Karpas-422 (cell line): ENCODE measurements around the gene UNC119B. TPM values are rescaled to one million over a fixed set of nuclear protein-coding genes. Genes with fewer than 3 reads are reported as not detected.

Source experiments
- DNase-seq: peaks from one replicate; pipeline ENCODE4 v3.0.0-alpha.2; 2015
- H2AFZ ChIP-seq: fragments of 200-600 bp; sonication (generic); 2 replicates; pipeline ENCODE4 v1.6.1; 2014; ENCODE audit warnings: antibody characterized with exemption, low read length, mixed read lengths
- H3K27ac ChIP-seq: fragments of 200-600 bp; sonication (generic); 2 replicates; pipeline ENCODE4 v1.5.1; 2014; ENCODE audit warnings: mild to moderate bottlenecking, low read length, moderate library complexity
- H3K27me3 ChIP-seq: fragments of 200-600 bp; sonication (generic); 2 replicates; pipeline ENCODE4 v1.6.1; 2014; ENCODE audit warnings: low read length, mixed read lengths
- H3K36me3 ChIP-seq: fragments of 200-600 bp; sonication (generic); 2 replicates; pipeline ENCODE4 v1.6.1; 2014; ENCODE audit warnings: low read length, mixed read lengths; ENCODE audit not compliant: insufficient read depth
- H3K4me1 ChIP-seq: fragments of 200-600 bp; sonication (generic); 2 replicates; pipeline ENCODE4 v1.6.1; 2014; ENCODE audit warnings: mild to moderate bottlenecking, low read length, mixed read lengths
- H3K4me2 ChIP-seq: fragments of 200-600 bp; sonication (generic); 2 replicates; pipeline ENCODE4 v1.6.1; 2014; ENCODE audit warnings: low read length, low read depth, mild to moderate bottlenecking; ENCODE audit not compliant: poor library complexity, severe bottlenecking
- H3K4me3 ChIP-seq: fragments of 200-600 bp; sonication (generic); 2 replicates; pipeline ENCODE4 v1.5.1; 2014; ENCODE audit warnings: mild to moderate bottlenecking, antibody characterized with exemption, low read length, mixed read lengths
- H3K79me2 ChIP-seq: fragments of 200-600 bp; sonication (generic); 2 replicates; pipeline ENCODE4 v1.6.1; 2014; ENCODE audit warnings: mild to moderate bottlenecking, low read length, mixed read lengths
- H3K9ac ChIP-seq: fragments of 200-600 bp; sonication (generic); 2 replicates; pipeline ENCODE4 v1.6.0; 2014; ENCODE audit warnings: low read length
- H3K9me2 ChIP-seq: fragments of 200-600 bp; sonication (generic), shearing (Covaris generic); replicated peaks from 2 replicates; pipeline ENCODE4 v1.6.0; 2014; ENCODE audit warnings: mild to moderate bottlenecking, low read length, moderate library complexity; ENCODE audit not compliant: insufficient read depth
- H3K9me3 ChIP-seq: fragments of 300-700, 200-600 bp; sonication (generic); 2 replicates; pipeline ENCODE4 v1.6.1; 2014; ENCODE audit warnings: low read length, mixed read lengths
- H4K20me1 ChIP-seq: fragments of 200-600 bp; sonication (generic); 2 replicates; pipeline ENCODE4 v1.6.1; 2014; ENCODE audit warnings: mild to moderate bottlenecking, antibody characterized with exemption, low read length, low read depth; ENCODE audit not compliant: insufficient read depth
- total RNA-seq: library from RNA; depleted of rRNA; stranded (reverse); fragments of >200 nt; shearing (Covaris generic); gene quantifications from 2 replicates; pipeline ENCODE4 v1.2.3, GENCODE V29; 2014; ENCODE audit warnings: low replicate concordance; rRNA removed

The UNC119B gene
- total RNA-seq, 1 experiment from 2014 or later, result 19.7 TPM

GRCh38 chr12:120763250-120763649 is 53.0 kb downstream of the UNC119B start:
- no peaks in the 10 kb centered on the region for H4K20me1 ChIP-seq
- no peak overlapping the region for H2AFZ ChIP-seq
- H3K36me3 ChIP-seq, result no peaks in the 10 kb centered on the region

GRCh38 chr12:120764816-120765215 is 54.6 kb downstream of the UNC119B start:
- H2AFZ ChIP-seq, result no peak overlapping the region
- H3K79me2 ChIP-seq, result no peaks in the 10 kb centered on the region
- DNase-seq, result no peak
- no peak overlapping the region for H3K9ac ChIP-seq
- peaks cover 45% of the 10 kb centered on the region for H3K4me1 ChIP-seq
- H3K9me3 ChIP-seq, result no peaks in the 10 kb centered on the region
- H3K27ac ChIP-seq, result no peak overlapping the region; the same call in 1 of the 2 replicates
- H3K27me3 ChIP-seq, result no peaks in the 10 kb centered on the region
- H3K4me2 ChIP-seq, result no peak overlapping the region
- H4K20me1 ChIP-seq, result no peaks in the 10 kb centered on the region
- no peaks in the 10 kb centered on the region for H3K9me2 ChIP-seq
- no peaks in the 10 kb centered on the region for H3K36me3 ChIP-seq
- no peak overlapping the region for H3K4me3 ChIP-seq

More at GRCh38 chr12:120763250-120763649, 53.0 kb downstream of the UNC119B start:
- no peaks in the 10 kb centered on the region for H3K79me2 ChIP-seq
- H3K4me1 ChIP-seq, result peaks cover 30% of the 10 kb centered on the region
- no peak overlapping the region for H3K9ac ChIP-seq
- DNase-seq, result no peak
- H3K4me3 ChIP-seq, result no peak overlapping the region
- H3K9me3 ChIP-seq, result no peaks in the 10 kb centered on the region
- no peaks in the 10 kb centered on the region for H3K27me3 ChIP-seq
- no peak overlapping the region for H3K27ac ChIP-seq
- no peaks in the 10 kb centered on the region for H3K9me2 ChIP-seq
- H3K4me2 ChIP-seq, result no peak overlapping the region

GRCh38 chr12:120766566-120766965 is 56.3 kb downstream of the UNC119B start:
- Histone ChIP-seq H3K9me2 (no peaks in the 10 kb centered on the region), H3K9ac (no peak overlapping the region), H3K4me1 (peaks cover 55% of the 10 kb centered on the region), H3K4me3 (no peak overlapping the region), H3K36me3 (no peaks in the 10 kb centered on the region), H3K27ac (peak overlapping the region; percentile 88), H3K9me3 (no peaks in the 10 kb centered on the region), H2AFZ (no peak overlapping the region), H3K79me2 (0 out of 2 replicates have a peak, but pooled peaks cover 6% of the 10 kb centered on the region), H3K4me2 (peak overlapping the region; percentile 36), H4K20me1 (no peaks in the 10 kb centered on the region), H3K27me3 (no peaks in the 10 kb centered on the region)
- DNase-seq, result no peak

GRCh38 chr12:120767071-120768024 is 57.1 kb downstream of the UNC119B start:
- Histone ChIP-seq H3K4me1 (peaks cover 55% of the 10 kb centered on the region), H3K79me2 (0 out of 2 replicates have a peak, but pooled peaks cover 6% of the 10 kb centered on the region), H4K20me1 (no peaks in the 10 kb centered on the region), H3K27ac (peak overlapping the region; percentile 88), H2AFZ (no peak overlapping the region), H3K27me3 (no peaks in the 10 kb centered on the region), H3K9me3 (no peaks in the 10 kb centered on the region), H3K9ac (peak overlapping the region; percentile 29; the same call in 1 of the 2 replicates), H3K4me2 (peak overlapping the region; percentile 69), H3K36me3 (no peaks in the 10 kb centered on the region), H3K9me2 (no peaks in the 10 kb centered on the region), H3K4me3 (peak overlapping the region; percentile 46)
- peak; percentile 81 for DNase-seq

- Histone ChIP-seq H3K4me1 (peaks cover 48% of the 10 kb centered on the region), H4K20me1 (no peaks in the 10 kb centered on the region), H3K4me2 (no peak overlapping the region), H3K27ac (no peak overlapping the region), H3K9me3 (no peaks in the 10 kb centered on the region), H3K9ac (no peak overlapping the region), H3K4me3 (no peak overlapping the region), H2AFZ (no peak overlapping the region), H3K27me3 (no peaks in the 10 kb centered on the region), H3K79me2 (0 out of 2 replicates have a peak, but pooled peaks cover 6% of the 10 kb centered on the region), H3K36me3 (no peaks in the 10 kb centered on the region), H3K9me2 (no peaks in the 10 kb centered on the region)
- DNase-seq, result no peak
Observed at GRCh38 chr12:120771097-120771496, 60.8 kb downstream of the UNC119B start.

Other genes with a start within 250 kb of the UNC119B start
- gene SRSF9, start 240.7 kb upstream of the UNC119B start, total RNA-seq, result 158 and 213 TPM in 2 replicates
- gene DYNLL1, start 214.3 kb upstream of the UNC119B start, total RNA-seq, result 237 and 308 TPM in 2 replicates
- gene COQ5, start 181.3 kb upstream of the UNC119B start, total RNA-seq, result 26.3 and 31.5 TPM in 2 replicates
- 59.8 and 65.5 TPM in 2 replicates for gene RNF10, start 176.1 kb upstream of the UNC119B start, total RNA-seq
- gene POP5, start 129.1 kb upstream of the UNC119B start, total RNA-seq, result 69.1 and 72.9 TPM in 2 replicates
- gene CABP1, start 69.8 kb upstream of the UNC119B start, total RNA-seq, result not detected in 2 replicates
- gene MLEC, start 23.3 kb upstream of the UNC119B start, total RNA-seq, result 80.8 and 88.3 TPM in 2 replicates
- 5.2 and 7.3 TPM in 2 replicates for gene ACADS, start 15.4 kb downstream of the UNC119B start, total RNA-seq
- 5.4 and 11.9 TPM in 2 replicates for gene SPPL3, start 193.9 kb downstream of the UNC119B start, total RNA-seq